Measurements from ENCODE around the gene TMEM218.
"Not testable (repeated sequence)": the region's sequence is repeated elsewhere in the genome, so short reads cannot be mapped to it uniquely, and the experiment has no call there.

Gene TMEM218

GRCh38 chr11:125074511-125075241, 36.8 kb downstream of the TMEM218 start:
- no peak for DNase-seq

- DNase-seq, result no peak
Observed at GRCh38 chr11:125073616-125074483, 37.6 kb downstream of the TMEM218 start.

- DNase-seq, result no peak
Observed at GRCh38 chr11:125072961-125073590, 38.4 kb downstream of the TMEM218 start.

GRCh38 chr11:125072218-125072960, 39.0 kb downstream of the TMEM218 start:
- DNase-seq, result no peak

- no peak for DNase-seq
Observed at GRCh38 chr11:125071846-125072217, 39.6 kb downstream of the TMEM218 start.

GRCh38 chr11:125071435-125071834, 40.0 kb downstream of the TMEM218 start:
- DNase-seq, result no peak

GRCh38 chr11:125070699-125071254, 40.6 kb downstream of the TMEM218 start:
- DNase-seq, result no peak

- DNase-seq, result no peak
Observed at GRCh38 chr11:125069796-125070195, 41.6 kb downstream of the TMEM218 start.

GRCh38 chr11:125069008-125069407, 42.4 kb downstream of the TMEM218 start:
- DNase-seq, result no peak

- no peak for DNase-seq
Observed at GRCh38 chr11:125068368-125068767, 43.1 kb downstream of the TMEM218 start.

GRCh38 chr11:125064070-125064469, 47.4 kb downstream of the TMEM218 start:
- no peak for DNase-seq

GRCh38 chr11:125063429-125064043, 47.9 kb downstream of the TMEM218 start:
- no peak for DNase-seq

- no peak for DNase-seq
Observed at GRCh38 chr11:125062931-125063428, 48.4 kb downstream of the TMEM218 start, which contains the start of gene SLC37A2. Gene SLC37A2, plus strand, starts transcription at chr11:125063305. Its CDS starts 63 bp downstream, at chr11:125063368.

GRCh38 chr11:125062218-125062930, 49.1 kb downstream of the TMEM218 start:
- no peak for DNase-seq

- DNase-seq, result no peak
Observed at GRCh38 chr11:125061281-125061680, 50.1 kb downstream of the TMEM218 start.

GRCh38 chr11:125057693-125058016, 53.8 kb downstream of the TMEM218 start:
- DNase-seq, result no peak

- no peak for DNase-seq
Observed at GRCh38 chr11:125056931-125057692, 54.3 kb downstream of the TMEM218 start.

- not testable (repeated sequence) for DNase-seq
Observed at GRCh38 chr11:125056111-125056510, 55.3 kb downstream of the TMEM218 start.

- no peak for DNase-seq
Observed at GRCh38 chr11:125055107-125055715, 56.2 kb downstream of the TMEM218 start.

GRCh38 chr11:125053167-125053566, 58.3 kb downstream of the TMEM218 start:
- no peak for DNase-seq

Data from COR-L47 (cell line).